GM19239 (cell line): Measurements from ENCODE around the gene LBR.

ENCODE experiments used
- DNase-seq: peaks from one replicate; pipeline ENCODE4 v3.0.0; 2011; ENCODE audit warnings: low spot score; ENCODE audit not compliant: insufficient read length
- FAIRE-seq: peaks from 2 replicates; lab custom pipeline; 2011; peaks lifted over from hg19 to GRCh38; lab: Jason Lieb, UNC

The LBR gene

DNA sequence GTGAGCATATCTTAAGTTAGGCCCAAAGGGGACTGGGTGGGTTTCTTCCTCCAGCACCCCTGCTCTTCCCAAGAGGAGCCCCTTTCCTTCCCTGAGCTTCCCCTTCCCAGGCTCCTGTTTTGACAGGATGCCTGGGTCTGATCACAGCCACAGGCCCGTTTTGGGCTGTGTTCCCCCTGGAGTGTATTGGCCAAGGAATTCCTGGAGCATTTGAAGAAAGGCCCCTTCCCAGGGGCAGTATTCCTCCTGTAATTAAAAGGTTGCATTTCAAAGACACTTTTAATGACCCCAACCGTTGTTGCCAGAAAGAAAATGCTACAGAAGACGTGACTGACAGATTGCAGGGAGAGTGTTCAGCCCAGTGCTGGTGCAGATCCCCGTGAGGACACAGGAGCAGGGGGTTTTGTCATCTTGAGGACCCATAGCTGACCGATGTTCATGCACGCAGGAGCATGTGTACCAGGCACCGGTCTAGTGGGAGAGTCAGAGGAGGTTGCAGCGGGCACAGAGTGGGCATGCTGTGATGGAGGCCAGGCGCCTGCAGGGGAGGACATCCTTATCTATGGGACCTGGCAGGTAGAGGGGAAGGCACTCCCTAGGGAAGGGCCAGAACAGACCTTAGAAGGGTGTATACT is 19.3 kb upstream of the LBR start:
- no peak for FAIRE-seq
- no peak for DNase-seq

DNA sequence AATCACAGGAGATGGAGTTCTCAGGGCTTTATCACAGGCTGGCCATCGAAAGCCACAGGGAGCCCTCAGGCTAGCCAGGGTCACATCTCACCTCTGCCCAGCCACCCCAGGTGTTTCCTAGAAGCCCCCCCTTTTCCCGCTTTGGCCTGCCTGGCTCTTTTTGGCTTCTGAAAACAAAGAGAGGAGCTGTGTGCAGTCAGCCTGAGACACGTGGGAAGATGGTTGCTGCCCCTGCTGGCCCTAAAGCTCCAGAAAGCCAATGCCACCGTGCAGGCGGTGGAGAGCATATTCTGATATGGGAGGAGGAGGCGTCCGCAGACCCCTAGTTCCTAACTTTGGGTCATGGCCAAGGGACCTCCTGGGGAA is 18.7 kb upstream of the LBR start:
- FAIRE-seq (no peak), DNase-seq (no peak)

DNA sequence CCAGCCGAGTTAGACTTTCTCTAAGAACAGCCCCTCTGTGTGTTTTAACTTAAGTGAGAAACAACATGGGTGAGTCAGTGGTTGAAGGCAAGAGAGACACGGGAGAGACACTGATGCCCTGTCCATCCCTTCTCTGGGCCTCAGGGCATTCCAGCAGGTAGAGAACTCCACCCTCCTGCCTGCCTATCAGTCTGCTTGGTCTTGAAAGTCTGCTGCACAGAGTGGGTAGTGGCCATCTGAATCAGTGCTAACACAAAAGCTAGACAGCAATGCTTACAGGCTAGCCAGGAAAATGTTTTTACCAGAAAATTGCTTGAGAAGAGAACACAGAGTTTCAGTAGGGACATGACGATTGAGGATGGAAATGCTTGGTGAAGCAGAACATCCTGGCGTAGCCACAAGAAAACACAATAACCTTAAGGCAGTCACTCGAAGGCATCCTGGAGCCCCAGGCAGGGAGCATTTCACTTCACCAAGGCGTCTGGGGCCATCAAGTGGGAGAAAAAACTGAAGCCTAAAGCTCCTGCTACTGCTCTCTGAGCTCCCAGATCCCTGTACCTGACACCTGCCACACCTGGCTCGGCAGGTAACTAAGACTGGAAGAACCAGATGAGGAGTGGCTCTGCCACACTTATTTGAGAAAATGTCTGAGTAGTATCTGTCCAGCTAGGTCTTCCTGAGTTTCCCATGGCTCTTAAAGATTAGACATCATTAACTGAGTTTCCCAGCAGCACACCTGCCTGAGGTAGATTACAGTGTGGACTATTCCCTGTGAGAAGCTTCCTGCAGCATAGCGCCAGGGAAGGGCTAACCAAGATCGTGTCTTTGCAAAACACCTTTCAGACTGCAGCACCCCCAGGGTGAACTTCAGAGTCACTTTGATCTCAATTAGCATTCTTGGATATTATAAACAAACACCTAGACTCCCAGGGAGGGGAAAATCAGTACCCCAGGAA is 18.1 kb upstream of the LBR start:
- DNase-seq: no peak
- FAIRE-seq: no peak

DNA sequence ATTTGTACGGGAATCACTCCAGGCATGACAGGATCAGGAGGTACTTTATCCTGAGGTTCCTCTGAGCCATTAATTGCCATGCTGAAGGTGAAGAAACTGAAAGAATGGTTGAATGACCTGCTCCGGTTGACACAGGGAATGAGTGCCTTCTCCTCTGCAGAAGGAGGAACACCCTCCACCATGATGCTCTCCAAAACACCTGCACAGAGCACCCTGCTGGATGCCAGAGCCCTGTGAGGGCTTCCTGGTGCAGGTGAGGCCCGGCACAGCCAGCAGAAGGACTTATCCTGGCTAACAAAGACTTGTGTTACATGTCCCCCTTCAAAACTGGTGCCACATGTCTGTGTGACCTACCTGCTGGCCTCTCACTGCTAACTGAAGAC is 14.3 kb upstream of the LBR start:
- DNase-seq (no peak), FAIRE-seq (no peak)

DNA sequence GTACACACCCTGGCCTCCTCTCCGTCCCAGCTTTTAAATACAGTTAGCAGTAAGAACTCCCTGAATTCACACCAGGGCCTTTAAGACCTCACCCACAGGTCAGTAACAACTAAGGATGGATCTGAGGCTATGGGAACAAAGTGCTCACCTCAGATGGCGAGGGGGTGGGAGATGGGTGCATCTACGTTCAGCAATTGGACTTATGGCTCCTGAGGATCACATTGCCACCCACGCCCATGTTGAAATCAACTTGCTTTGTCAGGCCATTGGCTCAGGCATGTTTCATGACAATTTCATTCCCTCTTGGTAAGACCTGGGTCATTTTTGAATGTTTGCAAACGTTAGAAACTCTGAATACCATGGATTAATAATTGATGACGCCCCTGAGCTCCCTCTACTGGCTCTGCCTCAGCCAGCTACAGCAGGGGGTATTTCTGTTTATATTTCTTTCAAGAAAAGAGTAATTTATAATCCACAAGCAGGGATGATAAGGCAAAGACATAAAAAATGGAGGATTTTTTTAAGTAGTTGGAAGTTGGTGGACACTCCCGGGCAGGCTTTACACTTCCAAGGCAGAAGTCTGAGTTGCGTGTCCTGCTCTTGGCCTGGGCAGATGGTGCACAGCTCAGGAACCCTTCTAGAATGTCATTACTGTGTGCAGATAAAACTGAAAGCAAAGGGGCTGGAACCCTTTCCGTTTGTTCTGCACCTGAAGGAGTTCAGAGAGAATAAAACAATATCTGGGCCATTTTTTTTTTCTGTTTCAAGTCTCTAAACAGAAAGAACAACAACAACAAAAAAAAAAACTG is 13.7 kb upstream of the LBR start:
- FAIRE-seq (peak; percentile 83), DNase-seq (no peak)

DNA sequence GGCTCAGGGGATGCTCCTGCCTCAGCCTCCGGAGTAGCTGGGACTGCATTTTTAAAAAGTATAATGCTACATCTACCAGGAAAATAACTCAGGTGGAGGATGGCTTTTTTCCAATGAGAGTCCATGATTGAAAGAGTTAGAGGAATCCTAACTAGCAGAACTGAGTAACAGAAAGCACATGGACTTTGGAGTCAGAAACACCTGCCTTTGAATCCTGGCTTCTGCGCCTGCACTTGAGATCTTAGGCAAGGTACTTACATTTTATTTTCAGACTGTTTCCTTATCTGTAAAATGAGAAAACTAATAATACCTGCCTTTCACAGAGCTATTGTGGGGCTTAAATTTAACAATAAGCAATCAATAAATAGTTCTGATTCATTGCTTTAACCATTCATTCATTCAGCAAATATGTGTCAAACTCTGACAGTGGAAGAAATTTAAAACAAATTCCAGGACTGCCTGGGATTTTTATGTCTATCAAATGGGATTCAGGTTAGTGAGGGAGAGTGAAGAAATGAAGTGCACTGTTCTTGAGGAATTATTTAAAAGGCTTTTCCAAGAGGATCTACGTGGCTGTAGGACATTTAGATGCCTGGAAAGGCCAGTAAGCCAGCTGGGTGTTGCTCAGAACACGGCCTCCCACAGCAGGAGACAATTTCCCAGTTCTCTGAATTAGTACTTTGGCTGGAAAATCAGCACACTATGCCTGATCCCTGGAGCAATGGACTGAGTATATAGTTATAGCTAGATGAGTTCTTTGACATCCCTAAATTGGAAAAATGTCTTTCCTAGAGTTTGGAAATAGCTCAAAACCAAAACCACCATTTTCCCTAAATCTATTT is 12.8 kb upstream of the LBR start:
- no peak for FAIRE-seq

DNA sequence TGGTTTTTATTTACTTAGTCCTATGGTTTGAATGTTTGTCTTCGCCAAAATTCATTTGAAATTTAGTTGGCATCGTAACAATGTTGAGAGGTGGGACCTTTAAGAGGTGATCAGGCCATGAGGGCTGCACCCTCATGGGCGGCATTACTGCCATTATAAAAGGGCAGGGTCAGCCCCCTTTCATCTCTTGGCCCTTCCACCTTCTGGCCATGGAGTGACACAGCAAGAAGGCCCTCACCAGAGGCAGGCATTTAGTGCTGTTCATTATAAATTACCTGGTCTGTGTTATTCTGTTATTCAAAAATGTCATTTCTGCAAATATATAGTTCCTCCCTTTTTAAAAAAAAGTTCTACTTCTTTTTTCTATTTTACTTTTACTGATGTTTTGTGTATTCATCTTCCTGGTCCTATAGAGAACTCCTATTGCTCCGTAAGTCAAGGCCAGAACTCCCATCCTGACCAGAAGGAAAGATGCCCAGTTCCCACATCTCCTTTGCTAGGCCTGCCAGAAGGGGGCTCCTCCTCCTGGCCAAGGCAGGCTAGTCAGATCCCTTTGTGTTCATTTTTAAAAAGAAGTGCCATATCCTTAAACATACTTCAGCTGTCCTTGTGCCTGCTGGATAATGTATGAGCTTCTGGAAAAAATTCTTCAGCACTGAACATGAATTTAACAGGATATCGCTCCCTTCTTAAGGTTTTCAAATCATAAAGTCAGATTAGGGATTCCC is 10.0 kb upstream of the LBR start:
- DNase-seq: no peak
- FAIRE-seq: no peak

More for the DNA sequence above, 12.8 kb upstream of the LBR start:
- no peak for DNase-seq

DNA sequence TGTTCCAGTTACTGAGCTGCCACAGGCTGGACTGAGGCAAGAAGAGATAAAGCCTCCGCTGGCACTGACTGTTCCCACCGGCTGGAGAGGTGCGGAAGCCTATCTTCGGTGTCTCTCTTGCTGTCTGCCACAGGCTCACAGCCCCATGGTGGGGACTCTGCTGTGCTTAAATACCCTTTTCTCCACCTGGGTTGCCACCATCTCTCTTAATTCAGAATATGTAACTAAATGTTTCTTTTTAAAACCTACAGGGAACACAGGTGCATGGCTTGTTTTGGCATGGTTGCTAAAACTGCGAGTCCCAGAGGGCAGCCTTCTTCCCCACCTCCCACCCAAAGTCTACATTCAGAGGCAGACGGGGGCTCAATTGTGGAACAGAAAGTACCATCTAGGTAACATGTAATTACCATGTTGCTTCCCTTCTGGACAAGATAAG is 8.1 kb upstream of the LBR start:
- FAIRE-seq: no peak
- DNase-seq: no peak

DNA sequence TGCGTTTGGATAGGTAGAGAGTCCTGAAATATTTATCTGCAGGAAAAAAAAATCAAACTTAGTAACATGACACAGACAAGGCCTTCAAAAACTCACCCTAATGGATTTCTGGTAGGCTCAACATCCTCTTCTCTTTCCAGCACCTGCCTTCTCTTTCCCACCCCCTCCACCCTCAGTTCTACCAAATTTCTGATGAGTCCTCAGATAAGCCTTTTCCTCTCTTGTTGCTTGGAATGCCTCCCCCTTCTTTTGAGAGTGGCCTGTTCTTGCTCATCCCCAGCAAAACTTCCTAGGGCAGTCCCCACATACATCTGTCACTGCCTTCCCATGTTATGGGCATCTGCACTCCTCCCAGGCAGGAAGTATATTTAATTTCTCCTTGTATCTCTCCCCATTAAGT is 7.6 kb upstream of the LBR start:
- DNase-seq: no peak
- no peak for FAIRE-seq

DNA sequence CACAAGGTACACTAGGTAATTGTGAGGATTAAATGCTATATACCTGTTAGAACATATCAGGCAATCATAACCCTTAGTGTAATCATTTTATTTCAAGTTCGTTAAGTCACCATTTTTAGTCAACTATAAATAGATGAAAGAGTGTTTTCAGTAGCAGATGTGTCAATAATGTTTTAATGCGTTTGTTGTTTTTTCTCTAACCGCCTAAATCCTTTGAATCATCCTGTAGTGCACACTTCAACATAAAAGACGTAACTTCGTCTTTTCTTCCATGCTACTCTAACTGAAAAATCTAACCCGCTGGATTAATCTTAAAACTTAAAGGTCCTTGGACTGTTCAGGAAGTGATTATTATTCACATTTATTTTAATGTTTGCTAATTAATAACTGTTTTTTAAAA is 7.2 kb upstream of the LBR start:
- FAIRE-seq: no peak
- no peak for DNase-seq

DNA sequence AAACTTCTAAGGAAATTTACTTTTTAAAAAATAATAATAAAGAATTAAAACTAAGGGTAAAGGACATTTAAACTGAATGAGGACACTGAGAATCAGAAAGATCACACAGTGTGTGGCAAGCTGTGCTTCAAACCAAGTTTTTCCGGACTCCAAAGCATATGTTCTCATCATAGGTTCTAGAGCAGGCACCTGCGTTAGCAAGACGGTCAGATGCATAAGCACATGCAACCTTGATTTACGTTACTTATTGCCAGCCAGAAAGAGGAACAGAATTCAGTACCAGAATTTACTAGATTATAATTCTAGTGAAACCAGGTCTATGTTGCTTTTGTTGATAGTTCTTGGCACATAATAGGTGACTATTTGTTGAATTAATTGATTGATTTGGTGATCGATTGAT is 6.2 kb upstream of the LBR start:
- no peak for DNase-seq
- FAIRE-seq: no peak

DNA sequence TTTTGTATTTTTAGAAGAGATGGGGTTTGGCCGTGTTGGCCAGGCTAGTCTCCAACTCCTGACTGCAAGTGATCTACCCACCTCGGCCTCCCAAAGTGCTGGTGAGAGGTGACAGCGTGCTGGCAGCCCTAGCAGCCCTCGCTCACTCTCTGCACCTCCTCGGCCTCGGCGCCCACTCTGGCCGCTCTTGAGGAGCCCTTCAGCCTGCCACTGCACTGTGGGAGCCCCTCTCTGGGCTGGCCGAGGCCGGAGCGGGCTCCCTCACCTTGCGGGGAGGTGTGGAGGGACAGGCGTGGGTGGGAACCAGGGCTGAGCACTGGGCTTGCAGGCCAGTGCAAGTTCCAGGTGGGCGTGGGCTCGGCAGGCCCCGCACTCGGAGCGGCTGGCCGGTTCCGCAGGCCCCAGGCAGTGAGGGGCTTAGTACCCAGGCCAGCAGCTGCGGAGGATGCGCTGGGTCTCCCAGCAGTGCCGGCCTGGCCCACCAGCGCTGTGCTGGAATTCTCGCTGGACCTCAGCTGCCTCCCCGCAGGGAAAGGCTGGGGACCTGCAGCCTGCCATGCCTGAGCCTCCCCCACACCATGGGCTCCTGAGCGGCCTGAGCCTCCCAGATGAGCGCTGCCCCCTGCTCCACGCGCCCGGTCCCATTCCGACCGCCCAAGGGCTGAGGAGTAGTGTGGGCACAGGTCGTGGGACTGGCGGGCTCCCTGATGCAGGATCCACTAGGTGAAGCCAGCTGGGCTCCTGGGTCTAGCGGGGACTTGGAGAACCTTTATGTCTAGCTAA is 3.4 kb upstream of the LBR start:
- DNase-seq (no peak), FAIRE-seq (no peak)

DNA sequence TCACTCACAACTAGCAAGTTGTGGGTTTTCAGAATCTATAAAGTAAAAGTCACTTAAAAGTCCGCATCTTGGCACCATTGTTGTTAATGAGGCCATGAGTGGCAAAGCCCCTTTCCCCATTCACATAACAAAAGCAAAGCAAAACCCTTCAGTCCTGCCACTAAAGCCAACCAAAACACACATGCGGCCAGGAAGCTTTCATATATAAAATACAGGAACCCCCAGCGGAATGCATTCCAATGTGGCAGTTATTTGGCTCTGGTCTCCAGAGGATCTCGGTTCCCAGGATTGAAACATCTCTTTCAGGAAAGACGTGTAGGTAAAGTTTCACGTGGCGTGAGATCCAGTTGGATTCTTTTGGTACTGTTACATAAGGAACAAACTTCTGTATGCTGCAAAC is 2.5 kb upstream of the LBR start:
- FAIRE-seq: no peak
- no peak for DNase-seq

DNA sequence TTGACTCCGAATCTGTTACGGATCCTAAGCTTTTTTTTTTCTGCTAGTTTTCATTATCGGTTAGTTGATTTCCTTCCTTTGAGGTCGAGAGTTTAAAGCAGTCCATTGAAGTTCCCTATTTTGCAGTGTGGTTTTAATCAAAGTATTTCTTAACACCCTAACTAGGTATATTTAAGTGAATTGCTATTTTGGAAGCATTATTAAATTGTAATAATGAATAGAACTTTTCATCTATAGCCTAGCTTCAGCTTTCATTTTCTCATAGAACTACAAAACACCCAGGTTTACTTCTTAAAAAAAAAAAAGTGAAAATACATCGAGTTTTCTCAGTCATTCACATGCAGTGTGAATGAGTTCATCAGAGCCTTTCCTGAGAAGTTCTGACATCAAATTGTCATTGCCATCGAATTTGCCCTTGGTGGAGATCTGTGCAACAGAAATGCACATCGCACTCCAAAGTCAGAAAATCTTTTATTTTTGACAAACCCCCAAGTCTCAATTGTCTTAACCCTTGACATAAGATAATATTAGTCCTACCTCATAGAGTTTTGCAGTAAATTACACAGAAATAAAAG is 1.1 kb upstream of the LBR start:
- DNase-seq (no peak), FAIRE-seq (peak; percentile 33)

DNA sequence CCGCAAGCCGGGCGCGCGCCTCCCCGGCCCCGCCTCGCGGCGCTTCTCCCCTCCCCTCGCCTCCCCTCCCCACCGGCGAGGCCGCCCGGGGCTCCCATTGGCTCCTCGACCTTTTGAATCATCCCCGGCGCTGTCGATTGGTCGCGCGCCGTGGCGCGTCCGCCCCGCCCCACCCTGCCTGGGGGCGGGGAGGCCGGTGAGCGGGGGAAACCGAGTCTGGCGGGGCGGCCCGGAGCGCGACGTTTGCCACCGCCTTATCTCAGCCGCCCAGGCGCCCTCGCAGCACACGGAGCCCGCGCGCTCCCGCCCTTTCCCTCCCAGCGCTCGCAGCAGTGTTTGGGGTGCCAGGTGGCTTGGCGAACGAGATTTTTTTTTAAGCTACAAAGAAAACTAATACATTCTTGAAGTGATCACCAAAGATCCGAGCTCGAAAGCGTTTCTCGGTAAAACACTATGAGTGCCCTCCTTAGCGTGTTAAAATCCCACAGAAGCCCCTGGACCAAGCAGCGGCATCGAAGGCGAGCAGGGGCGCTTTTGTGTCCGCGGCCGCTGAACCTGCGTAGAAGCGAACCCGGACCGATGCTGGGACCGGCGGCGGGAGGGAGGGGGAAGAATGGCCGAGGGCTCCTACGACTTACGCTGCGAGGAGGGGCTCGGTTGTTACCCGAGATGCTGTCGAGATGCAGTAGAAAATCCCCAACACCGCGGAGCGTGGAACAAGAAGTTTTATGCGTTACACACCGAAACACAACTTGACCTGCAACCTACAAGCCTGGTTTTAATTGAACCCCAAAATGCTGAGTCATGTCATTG is 436 bp upstream of the LBR start:
- peak; percentile 86 for FAIRE-seq
- peak; percentile 84 for DNase-seq

DNA sequence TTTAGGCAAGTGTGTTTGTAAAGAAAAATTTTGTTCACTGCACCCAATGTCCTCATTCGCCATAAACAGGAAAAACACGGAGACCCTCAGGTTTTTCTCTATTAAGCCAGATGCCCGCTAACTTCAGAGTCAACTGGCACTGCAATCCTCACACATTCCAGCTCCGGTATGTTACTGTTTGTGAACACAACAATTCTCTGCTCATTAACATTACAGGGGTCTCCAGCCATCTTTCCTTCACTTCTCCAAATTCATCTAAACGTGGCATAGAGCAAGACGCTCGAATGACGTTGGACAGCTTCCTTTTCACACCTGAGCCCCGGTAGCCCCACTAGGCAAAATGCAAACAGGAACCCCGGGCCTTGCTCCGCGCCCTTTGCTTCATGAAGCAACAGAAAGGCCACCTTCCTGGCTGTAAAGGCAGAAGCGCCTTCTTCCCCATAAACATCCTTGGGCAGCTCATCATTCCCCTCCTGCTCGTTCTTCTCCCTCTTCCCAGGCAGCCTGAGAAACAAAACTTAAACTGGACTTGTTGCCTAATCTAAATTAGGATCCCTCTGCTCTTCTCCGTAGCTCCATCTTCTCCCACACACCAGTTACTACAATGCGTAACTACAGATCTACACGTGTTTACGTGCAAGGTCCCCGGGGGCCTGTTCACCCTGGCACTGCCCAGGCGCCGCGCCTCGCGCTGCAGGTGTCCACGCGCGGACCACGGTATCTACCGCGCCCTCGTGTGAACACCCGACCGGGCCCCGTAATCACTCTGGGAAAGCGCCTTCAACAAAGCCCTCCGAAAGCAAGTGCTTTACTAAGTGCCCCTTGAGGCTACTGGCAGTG is 1.2 kb downstream of the LBR start:
- no peak for DNase-seq
- FAIRE-seq: peak; percentile 76
